Parathyroid adenoma (tissue), 2 donors: ENCODE results near the gene ULBP3.
"Not testable (repeated sequence)": the region's sequence is repeated elsewhere in the genome, so short reads cannot be mapped to it uniquely, and the experiment has no call there.

Experiments used
- H2AFZ ChIP-seq: fragments of 300-600 bp; sonication (generic); one replicate; pipeline ENCODE4 v1.7.0; 2017; ENCODE audit warnings: antibody characterized with exemption, mild to moderate bottlenecking
- H3K27ac ChIP-seq: fragments of 300-600 bp; sonication (generic); one replicate; pipeline ENCODE4 v1.7.0; 2017
- H3K27me3 ChIP-seq: fragments of 300-600 bp; sonication (generic); one replicate; pipeline ENCODE4 v1.7.0; 2017; ENCODE audit warnings: low read length; ENCODE audit not compliant: control insufficient read depth, insufficient read depth
- H3K36me3 ChIP-seq: fragments of 300-600 bp; sonication (generic); one replicate; pipeline ENCODE4 v1.7.0; 2017; ENCODE audit warnings: low read length; ENCODE audit not compliant: control insufficient read depth, insufficient read depth
- H3K4me1 ChIP-seq: fragments of 300-600 bp; sonication (generic); one replicate; pipeline ENCODE4 v1.7.0; 2017; ENCODE audit warnings: control low read depth
- H3K4me2 ChIP-seq: fragments of 300-600 bp; sonication (generic); one replicate; pipeline ENCODE4 v1.7.0; 2017; ENCODE audit warnings: low read length
- H3K4me3 ChIP-seq: fragments of 300-600 bp; sonication (generic); one replicate; pipeline ENCODE4 v1.7.0; 2017; ENCODE audit warnings: low read depth, low read length
- H3K79me2 ChIP-seq: fragments of 300-600 bp; sonication (generic); one replicate; pipeline ENCODE4 v1.7.0; 2017; ENCODE audit warnings: control low read depth
- H3K9ac ChIP-seq: fragments of 300-600 bp; sonication (generic); one replicate; pipeline ENCODE4 v1.7.0; 2017; ENCODE audit warnings: mild to moderate bottlenecking
- H3K9me3 ChIP-seq: fragments of 300-600 bp; sonication (generic); one replicate; pipeline ENCODE4 v1.7.0; 2017; ENCODE audit warnings: low read length; ENCODE audit not compliant: control insufficient read depth
- TF ChIP-seq, protein P1 (sequence below): fragments of 300-600 bp; sonication (generic); IDR thresholded peaks from one replicate; pipeline ENCODE4 v1.7.0; 2017; ENCODE audit warnings: antibody characterized with exemption, mild to moderate bottlenecking
- donor health status: primary hyperparathyroidism.

ULBP3 gene

GRCh38 chr6:150024646-150025155 lies 44.2 kb downstream of the ULBP3 start:
- no peaks in the 10 kb centered on the region for H3K27me3 ChIP-seq
- no peak overlapping the region for H3K9ac ChIP-seq
- H3K4me2 ChIP-seq: no peak overlapping the region
- H2AFZ ChIP-seq: no peak overlapping the region
- H3K79me2 ChIP-seq: no peaks in the 10 kb centered on the region
- TF ChIP-seq, protein P1, sequence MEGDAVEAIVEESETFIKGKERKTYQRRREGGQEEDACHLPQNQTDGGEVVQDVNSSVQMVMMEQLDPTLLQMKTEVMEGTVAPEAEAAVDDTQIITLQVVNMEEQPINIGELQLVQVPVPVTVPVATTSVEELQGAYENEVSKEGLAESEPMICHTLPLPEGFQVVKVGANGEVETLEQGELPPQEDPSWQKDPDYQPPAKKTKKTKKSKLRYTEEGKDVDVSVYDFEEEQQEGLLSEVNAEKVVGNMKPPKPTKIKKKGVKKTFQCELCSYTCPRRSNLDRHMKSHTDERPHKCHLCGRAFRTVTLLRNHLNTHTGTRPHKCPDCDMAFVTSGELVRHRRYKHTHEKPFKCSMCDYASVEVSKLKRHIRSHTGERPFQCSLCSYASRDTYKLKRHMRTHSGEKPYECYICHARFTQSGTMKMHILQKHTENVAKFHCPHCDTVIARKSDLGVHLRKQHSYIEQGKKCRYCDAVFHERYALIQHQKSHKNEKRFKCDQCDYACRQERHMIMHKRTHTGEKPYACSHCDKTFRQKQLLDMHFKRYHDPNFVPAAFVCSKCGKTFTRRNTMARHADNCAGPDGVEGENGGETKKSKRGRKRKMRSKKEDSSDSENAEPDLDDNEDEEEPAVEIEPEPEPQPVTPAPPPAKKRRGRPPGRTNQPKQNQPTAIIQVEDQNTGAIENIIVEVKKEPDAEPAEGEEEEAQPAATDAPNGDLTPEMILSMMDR: no peak
- H3K9me3 ChIP-seq: no peaks in the 10 kb centered on the region
- H3K4me3 ChIP-seq: no peak overlapping the region
- H3K27ac ChIP-seq: no peak overlapping the region
- no peaks in the 10 kb centered on the region for H3K36me3 ChIP-seq
- H3K4me1 ChIP-seq: no peaks in the 10 kb centered on the region

GRCh38 chr6:150024021-150024420 lies 44.9 kb downstream of the ULBP3 start:
- H3K79me2 ChIP-seq, H3K9me3 ChIP-seq, H3K4me2 ChIP-seq, H3K36me3 ChIP-seq, H2AFZ ChIP-seq, H3K4me3 ChIP-seq, H3K9ac ChIP-seq, H3K4me1 ChIP-seq, H3K27ac ChIP-seq, H3K27me3 ChIP-seq: not testable (repeated sequence)

- H3K4me1 ChIP-seq, H2AFZ ChIP-seq, H3K36me3 ChIP-seq, H3K27me3 ChIP-seq, H3K9me3 ChIP-seq, H3K4me3 ChIP-seq, H3K27ac ChIP-seq, H3K4me2 ChIP-seq, H3K9ac ChIP-seq, H3K79me2 ChIP-seq: not testable (repeated sequence)
Measured at GRCh38 chr6:150021870-150022269, 47.1 kb downstream of the ULBP3 start.

- Histone ChIP-seq H3K36me3 (no peaks in the 10 kb centered on the region), H3K4me1 (no peaks in the 10 kb centered on the region), H2AFZ (no peak overlapping the region), H3K4me2 (no peak overlapping the region), H3K9me3 (no peaks in the 10 kb centered on the region), H3K9ac (no peak overlapping the region), H3K27me3 (no peaks in the 10 kb centered on the region), H3K4me3 (no peak overlapping the region), H3K27ac (no peak overlapping the region), H3K79me2 (no peaks in the 10 kb centered on the region)
- TF ChIP-seq, protein P1: no peak
Measured at GRCh38 chr6:150018846-150019580, 49.9 kb downstream of the ULBP3 start.

- not testable (repeated sequence) for H3K4me1 ChIP-seq, H3K9ac ChIP-seq, H3K9me3 ChIP-seq, H3K27me3 ChIP-seq, H2AFZ ChIP-seq, H3K4me2 ChIP-seq, H3K79me2 ChIP-seq, H3K4me3 ChIP-seq, H3K27ac ChIP-seq, H3K36me3 ChIP-seq
- TF ChIP-seq, protein P1: peak; percentile 2
Measured at GRCh38 chr6:150017186-150017521, 51.8 kb downstream of the ULBP3 start.
